Right kidney (tissue), 1 donor: ENCODE measurements around the gene NEURL1B.
A peak's percentile ranks its signal among the peaks of the same experiment; 100 is the strongest.
"Not testable (repeated sequence)": the region's sequence is repeated elsewhere in the genome, so short reads cannot be mapped to it uniquely, and the experiment has no call there.

ENCODE experiments used
- DNase-seq: peaks from one replicate; pipeline ENCODE4 v3.0.0-alpha.2; 2016

Gene NEURL1B

GRCh38 chr5:172656496-172656895 lies 15.4 kb downstream of the NEURL1B start:
- not testable (repeated sequence) for DNase-seq

GRCh38 chr5:172657524-172658233 lies 16.6 kb downstream of the NEURL1B start:
- not testable (repeated sequence) for DNase-seq

DNA sequence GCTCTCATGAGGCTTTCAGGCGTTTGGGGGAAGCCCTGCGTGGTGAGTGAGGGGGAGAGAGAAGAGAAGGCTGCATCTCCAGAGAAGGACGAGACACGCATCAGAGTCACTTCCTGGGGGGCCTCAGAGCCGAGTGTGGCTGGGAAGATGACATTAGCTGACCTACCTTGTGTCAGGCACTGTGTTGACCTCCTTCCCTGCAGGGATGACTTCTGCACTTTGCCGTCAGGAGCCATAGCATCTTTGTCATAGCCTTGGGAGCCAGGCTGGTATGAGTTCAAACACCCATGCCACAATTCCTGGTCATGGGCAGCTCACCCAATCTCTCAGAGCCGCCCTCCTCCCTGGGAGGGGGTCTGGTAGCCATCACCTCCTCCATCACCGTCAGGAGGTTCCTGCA lies 17.3 kb downstream of the NEURL1B start:
- no peak for DNase-seq

- no peak for DNase-seq
These were observed 18.0 kb downstream of the NEURL1B start for GRCh38 chr5:172658961-172659501.

DNA sequence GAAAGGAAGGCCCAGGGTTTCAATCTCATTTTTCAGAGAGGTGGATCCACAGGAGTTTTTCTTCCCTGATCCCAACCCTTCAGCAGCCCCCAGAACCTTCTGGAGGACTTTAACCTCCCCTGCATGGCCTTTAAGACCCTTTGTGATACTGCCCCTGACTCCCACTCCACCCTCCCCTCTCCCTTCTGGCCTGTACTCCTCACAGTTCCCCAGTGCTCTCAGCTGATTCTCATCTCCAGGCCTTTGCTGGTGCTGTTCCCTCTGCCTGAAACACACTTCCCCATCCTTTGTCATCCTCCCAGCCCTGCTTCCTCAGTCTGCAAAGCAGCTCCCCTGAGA lies 18.5 kb downstream of the NEURL1B start:
- no peak for DNase-seq

DNA sequence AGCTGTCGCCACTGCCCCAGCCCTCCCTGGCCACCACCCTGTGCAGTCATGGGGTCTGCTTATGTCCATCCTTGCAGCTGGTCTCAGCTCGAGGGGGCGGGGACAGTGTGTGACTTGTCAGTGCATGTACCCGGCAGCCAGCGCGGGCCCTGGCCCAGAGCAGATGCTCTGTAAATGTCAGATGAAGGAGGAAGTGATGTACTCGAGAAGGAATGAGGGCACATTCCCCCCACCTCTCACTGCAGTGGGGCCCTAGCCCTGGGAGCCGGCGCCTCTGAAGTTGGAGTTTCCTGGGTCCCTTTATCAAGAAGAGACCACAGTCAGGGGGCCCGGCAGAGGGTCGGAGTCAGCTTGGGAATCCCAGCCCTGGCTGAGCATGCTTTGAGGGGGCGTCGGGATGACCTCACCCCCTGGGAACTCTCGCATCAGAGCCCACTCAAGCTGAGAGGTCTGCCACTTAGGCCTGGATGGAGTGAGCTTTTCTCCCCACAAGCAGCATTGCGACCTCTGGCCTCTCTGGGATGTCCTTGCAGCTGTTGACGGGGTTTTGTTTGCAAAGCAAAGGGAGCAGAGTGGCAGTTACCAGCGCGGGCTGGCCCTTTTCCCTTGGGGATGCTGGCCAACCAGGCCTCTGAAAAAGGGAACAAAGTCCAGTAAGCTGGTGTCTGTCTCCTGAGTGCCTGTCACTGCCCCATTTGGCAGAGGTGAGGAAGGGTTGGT lies 19.0 kb downstream of the NEURL1B start:
- peak; percentile 54 for DNase-seq

DNA sequence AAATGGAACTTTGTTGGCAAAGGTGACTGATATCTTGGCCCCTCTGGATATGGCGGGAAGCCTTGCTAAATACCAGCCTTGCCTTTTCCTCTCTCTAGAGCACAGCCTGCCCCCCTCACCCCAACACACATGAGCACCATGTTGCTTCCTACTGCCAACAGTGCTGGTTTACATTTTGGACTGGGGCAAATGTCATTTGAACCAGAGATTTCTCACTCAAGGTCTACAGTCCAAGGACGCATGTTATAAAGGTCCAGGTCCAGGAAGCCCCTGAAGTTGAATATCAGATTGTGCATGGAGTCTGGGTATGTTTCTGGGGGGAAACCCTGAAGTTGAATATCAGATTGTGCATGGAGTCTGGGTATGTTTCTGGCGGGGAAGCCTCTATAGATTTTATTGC lies 19.9 kb downstream of the NEURL1B start:
- DNase-seq = no peak

GRCh38 chr5:172661526-172661925 lies 20.5 kb downstream of the NEURL1B start:
- DNase-seq = no peak

DNA sequence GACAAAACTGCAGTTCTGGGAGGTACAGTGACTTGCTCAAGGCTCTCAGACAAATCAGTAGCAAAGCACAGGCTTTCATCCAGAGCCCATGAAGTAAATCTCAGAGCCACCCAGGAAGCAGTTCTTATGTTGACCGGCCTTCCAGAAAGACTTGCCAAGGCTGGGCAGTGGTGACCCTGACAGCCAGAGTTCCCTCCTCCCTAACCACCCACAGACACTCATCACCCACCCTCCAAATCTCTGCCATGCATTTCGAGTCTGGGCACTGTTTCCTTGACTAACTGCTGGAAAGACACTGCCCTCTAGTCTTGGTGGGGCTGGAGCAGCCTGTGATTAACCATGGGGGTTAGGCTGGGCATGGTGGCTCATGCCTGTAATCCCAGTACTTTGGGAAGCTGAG lies 21.5 kb downstream of the NEURL1B start:
- no peak for DNase-seq

DNA sequence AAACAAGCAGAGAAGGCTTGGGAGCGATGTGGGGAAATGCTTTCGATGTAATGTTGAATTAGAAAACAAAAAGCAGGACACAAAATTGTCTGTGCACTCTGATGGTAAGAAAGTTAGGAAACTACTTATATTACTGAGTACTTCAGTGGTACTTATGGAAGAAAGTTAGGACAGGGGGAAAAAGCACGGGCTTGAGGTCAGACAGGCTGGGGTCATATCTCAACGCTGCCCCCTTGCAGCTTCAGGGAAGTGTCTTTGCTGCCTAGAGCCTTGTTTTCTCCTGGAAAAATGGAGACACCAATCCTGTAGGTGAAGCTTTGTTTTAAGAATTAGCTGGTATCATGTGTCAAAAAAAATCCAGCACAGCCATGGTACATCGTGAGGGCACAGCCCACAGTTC lies 23.0 kb downstream of the NEURL1B start:
- no peak for DNase-seq

- no peak for DNase-seq
These were observed 23.8 kb downstream of the NEURL1B start for GRCh38 chr5:172664681-172665541.

GRCh38 chr5:172666251-172666650 lies 25.2 kb downstream of the NEURL1B start:
- no peak for DNase-seq

GRCh38 chr5:172667786-172668593 lies 26.9 kb downstream of the NEURL1B start:
- no peak for DNase-seq

- no peak for DNase-seq
These were observed 27.6 kb downstream of the NEURL1B start for GRCh38 chr5:172668594-172669071.

DNA sequence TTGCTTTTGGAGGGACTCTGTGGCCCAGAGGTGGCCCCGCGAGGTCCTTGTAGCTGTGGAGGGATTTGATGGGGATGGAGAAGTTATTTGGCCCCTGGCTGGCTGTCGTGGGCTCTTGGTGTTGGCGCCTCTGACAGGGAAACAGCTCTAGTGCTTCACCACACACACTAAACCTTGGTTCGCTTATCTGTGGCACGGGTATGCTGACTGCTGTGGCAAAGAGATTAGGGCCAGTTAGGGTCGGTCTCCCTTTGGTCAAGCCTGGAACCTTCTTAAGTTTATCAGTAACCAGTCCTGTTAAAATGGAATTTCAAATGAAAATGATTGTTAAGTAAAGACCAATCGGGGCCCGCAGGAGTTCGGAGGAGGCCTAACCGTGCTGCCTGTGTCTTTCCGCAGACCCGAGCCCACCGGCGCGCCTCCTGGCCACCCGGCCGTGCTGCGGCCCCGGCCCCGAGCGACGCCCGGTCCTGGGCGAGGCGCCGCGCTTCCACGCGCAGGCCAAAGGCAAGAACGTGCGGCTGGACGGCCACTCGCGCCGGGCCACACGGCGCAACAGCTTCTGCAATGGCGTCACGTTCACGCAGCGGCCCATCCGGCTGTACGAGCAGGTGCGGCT lies 28.4 kb downstream of the NEURL1B start:
- peak; percentile 65 for DNase-seq

DNA sequence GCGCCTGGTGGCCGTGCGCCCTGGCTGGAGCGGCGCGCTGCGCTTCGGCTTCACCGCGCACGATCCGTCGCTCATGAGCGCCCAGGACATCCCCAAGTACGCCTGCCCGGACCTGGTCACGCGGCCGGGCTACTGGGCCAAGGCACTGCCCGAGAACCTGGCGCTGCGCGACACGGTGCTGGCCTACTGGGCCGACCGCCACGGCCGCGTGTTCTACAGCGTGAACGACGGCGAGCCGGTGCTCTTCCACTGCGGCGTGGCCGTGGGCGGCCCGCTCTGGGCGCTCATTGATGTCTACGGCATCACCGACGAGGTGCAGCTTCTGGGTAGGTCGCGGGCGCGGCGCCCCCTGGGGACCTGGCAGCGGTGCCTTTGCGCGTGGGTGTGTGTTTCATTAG lies 28.9 kb downstream of the NEURL1B start:
- DNase-seq = no peak

DNA sequence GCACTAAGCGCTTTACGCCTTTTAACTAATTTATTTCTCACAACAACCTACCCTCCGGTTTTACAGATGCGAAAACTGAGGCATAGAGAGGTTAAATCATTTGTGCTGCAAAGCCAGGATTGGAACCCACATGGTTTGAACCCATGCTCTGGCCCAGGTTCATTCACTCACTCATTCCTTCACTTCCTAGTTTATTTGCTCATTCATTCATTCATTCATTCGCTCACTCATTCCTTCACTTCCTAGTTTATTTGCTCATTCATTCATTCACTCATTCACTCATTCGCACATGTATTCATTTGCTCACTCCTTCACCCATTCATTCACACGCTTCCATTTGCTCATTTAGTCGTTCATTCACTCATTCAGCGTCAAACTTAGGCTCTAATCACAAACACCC lies 29.4 kb downstream of the NEURL1B start:
- no peak for DNase-seq

GRCh38 chr5:172671091-172671490 lies 30.0 kb downstream of the NEURL1B start:
- no peak for DNase-seq

DNA sequence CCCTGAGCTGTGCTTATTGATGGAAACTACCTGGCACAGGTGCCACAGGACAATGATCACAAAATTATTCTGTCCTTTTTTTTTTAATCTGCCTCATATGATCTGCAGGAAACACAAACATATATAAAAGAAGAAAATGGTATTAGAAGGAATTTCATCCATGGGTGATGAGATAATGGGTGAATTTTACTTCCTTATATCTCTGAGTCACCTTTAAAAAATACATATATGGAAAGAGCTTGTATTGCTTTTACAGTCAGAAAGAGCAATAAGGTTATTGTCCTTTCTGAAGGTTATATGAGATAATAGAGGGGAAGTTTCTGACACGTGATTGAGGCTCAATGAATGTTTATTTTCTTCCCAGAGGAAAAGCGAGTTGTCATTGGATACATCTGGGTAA lies 31.6 kb downstream of the NEURL1B start:
- no peak for DNase-seq

- no peak for DNase-seq
These were observed 33.1 kb downstream of the NEURL1B start for GRCh38 chr5:172674155-172674554.

DNA sequence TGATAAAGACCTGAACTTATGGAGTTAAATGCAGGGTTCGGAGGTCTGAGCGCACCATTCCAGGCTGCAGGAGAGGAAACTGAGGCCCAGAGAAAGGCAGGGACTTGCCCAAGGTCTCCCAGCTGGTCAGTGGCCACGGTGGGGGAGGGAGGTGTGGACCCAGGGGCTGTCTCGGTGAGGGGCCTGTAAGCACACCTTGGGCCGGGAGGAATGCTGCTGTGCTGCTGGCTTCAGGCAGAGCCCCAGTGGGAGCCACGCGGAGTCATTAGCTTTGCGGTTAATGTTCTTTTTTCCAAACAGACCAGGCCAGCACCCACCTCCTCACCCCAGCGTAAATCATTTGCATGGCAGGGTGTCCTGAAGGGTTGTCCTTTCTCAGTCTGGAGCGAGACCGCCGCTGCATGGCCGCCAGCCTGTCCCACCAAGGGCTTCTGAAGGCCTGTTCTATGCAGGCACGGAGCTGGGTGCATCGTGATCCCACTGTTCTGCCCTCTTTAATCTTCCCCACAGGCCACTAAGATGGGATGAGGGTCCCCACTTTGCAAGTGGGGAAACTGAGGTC lies 35.9 kb downstream of the NEURL1B start:
- no peak for DNase-seq
